Sigmoid colon (tissue), 7 donors: Measurements from ENCODE around the gene GSTO2. TPM values are rescaled to one million over a fixed set of nuclear protein-coding genes. Genes with fewer than 3 reads are reported as not detected.

ENCODE experiments used
- DNase-seq: peaks from one replicate; pipeline ENCODE4 v3.0.0-alpha.2; 2019
- H3K27ac ChIP-seq, 4 donors: fragments of 200-600 bp; sonication (generic); one replicate each; pipeline ENCODE4 v1.5.1; 2016 to 2019; ENCODE audit warnings: mild to moderate bottlenecking in 1 of 4
- H3K27me3 ChIP-seq, 3 donors: fragments of 200-600 bp; sonication (generic); one replicate each; pipeline ENCODE4 v1.5.1; 2019; ENCODE audit warnings: mild to moderate bottlenecking in 1 of 3
- H3K36me3 ChIP-seq, 4 donors: fragments of 200-600 bp; sonication (generic); one replicate each; pipeline ENCODE4 v1.5.1; 2016 to 2019
- H3K4me1 ChIP-seq, 4 donors: fragments of 200-600 bp; sonication (generic); one replicate each; pipeline ENCODE4 v1.5.1; 2017 to 2019
- H3K4me3 ChIP-seq, 4 donors: fragments of 200-600 bp; sonication (generic); one replicate each; pipeline ENCODE4 v1.5.1; 2017 to 2019; ENCODE audit warnings: mild to moderate bottlenecking in 2 of 4, moderate library complexity in 1 of 4
- H3K9me3 ChIP-seq, 4 donors: fragments of 200-600 bp in 3 of 4; sonication (generic) in 3 of 4; one replicate each; pipeline versions ENCODE4 v1.5.1 to v1.6.1; 2013 to 2019
- EP300 ChIP-seq, 4 donors: sonication (generic); formaldehyde crosslinking; IDR thresholded peaks; one replicate each; pipeline ENCODE4 v1.6.1; 2017; ENCODE audit warnings: antibody characterized with exemption in 4 of 4
- POLR2A ChIP-seq, 2 donors: fragments of 450-650 bp; IDR thresholded peaks; one replicate each; pipeline ENCODE4 v1.6.1; 2016; ENCODE audit warnings: antibody characterized with exemption in 2 of 2, mild to moderate bottlenecking in 2 of 2, moderate library complexity in 2 of 2
- POLR2AphosphoS5 ChIP-seq, 4 donors: sonication (generic); formaldehyde crosslinking; IDR thresholded peaks; one replicate each; pipeline ENCODE4 v1.6.1; 2017; ENCODE audit warnings: antibody characterized with exemption in 4 of 4
- WGBS, 2 donors: extraction: QIAGEN DNeasy Blood & Tissue Kit; methylation state at CpG; one replicate each; pipeline ENCODE4 v1.1.7; 2013; 5-methylcytosine and 5-hydroxymethylcytosine counted together
- intact Hi-C: fragments of 100-400 bp; cut with DNase I; formaldehyde crosslinking; loops from one replicate; pipeline ENCODE4 v1.15.1; 2023
- polyA plus RNA-seq, 3 donors: library from polyadenylated mRNA; stranded (reverse); fragments of 200-250 nt; gene quantifications; one replicate each; pipeline ENCODE4 v1.2.3, GENCODE V29; 2013
- total RNA-seq, 4 donors: library from RNA; depleted of rRNA; stranded (reverse); fragments of >200 nt; gene quantifications; one replicate each; pipeline ENCODE4 v1.1.0, GENCODE V29; 2016
- TF ChIP-seq, protein P1 (sequence below), 4 experiments: fragments of 450-650 bp in 3 of 4; fragments of 200-600 bp in 1 of 4; IDR thresholded peaks; one replicate each; pipeline ENCODE4 v1.5.1; 2016 to 2019; ENCODE audit warnings: antibody characterized with exemption in 4 of 4, mild to moderate bottlenecking in 3 of 4, moderate library complexity in 2 of 4
- donor health status: healthy with polysubstance abuse.
- donor health status: Bipolar disorder and iron deficiency.
- donor health status: healthy.

Gene GSTO2
- total and polyA plus RNA-seq, 7 donors: 0.68 to 13.2 (median 2.1) TPM

DNA sequence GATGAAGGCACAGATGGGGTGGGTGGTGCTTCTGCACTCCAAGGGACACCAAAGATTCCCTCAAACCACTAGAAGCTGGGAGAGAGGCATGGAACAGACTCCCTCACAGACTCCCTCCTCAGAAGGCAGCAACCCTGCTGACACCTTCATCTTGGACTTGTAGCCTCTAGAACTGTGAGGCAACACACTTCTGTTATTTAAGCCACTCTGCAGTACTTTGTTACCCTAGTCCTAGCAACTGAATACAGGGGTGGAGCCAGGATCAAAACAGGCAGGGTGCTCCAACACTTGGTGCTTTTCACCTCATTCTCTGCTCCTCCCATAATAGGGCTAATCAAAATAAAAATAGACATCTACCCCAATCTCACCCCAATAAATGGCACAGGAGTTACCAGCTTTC lies 16.6 kb upstream of the GSTO2 start:
- TF ChIP-seq POLR2A (IDR thresholded peaks at IDR 0.05) (no peak), POLR2AphosphoS5 (IDR thresholded peaks at IDR 0.05) (no peak), EP300 (IDR thresholded peaks at IDR 0.05) (no peak)
- TF ChIP-seq, protein P1, sequence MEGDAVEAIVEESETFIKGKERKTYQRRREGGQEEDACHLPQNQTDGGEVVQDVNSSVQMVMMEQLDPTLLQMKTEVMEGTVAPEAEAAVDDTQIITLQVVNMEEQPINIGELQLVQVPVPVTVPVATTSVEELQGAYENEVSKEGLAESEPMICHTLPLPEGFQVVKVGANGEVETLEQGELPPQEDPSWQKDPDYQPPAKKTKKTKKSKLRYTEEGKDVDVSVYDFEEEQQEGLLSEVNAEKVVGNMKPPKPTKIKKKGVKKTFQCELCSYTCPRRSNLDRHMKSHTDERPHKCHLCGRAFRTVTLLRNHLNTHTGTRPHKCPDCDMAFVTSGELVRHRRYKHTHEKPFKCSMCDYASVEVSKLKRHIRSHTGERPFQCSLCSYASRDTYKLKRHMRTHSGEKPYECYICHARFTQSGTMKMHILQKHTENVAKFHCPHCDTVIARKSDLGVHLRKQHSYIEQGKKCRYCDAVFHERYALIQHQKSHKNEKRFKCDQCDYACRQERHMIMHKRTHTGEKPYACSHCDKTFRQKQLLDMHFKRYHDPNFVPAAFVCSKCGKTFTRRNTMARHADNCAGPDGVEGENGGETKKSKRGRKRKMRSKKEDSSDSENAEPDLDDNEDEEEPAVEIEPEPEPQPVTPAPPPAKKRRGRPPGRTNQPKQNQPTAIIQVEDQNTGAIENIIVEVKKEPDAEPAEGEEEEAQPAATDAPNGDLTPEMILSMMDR (IDR thresholded peaks at IDR 0.05): no peak
- Histone ChIP-seq H3K27ac (no peak overlapping the region), H3K36me3 (no peaks in the 10 kb centered on the region), H3K27me3 (no peaks in the 10 kb centered on the region), H3K4me3 (no peak overlapping the region), H3K4me1 (peaks cover 0 to 25% (median 19%) of the 10 kb centered on the region in 4 donors), H3K9me3 (no peaks in the 10 kb centered on the region)
- DNase-seq: no peak
- intact Hi-C loops: loop anchor here (10.0 kb wide), 1 partner anchor 338 kb away; the partner anchor contains the start of gene STN1

DNA sequence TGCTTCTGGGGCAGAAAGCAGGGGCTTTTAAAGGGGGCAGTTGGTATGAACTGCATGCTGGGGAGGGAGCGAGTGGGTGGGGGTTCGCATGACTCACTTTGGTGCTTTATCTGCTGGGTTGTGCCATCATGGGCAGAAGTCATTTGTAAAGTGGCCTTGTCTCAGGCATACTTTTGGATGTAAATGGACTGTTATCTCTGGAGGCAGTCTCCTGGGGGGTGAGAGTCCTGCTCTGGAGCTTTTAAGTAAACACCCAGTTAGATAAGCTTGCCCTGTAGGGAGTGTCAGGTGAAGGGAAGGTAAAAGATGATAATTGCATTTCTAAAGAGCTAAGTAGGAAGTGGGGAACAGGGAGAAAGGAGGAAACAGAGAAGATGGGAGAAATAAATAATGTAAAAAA lies 15.9 kb upstream of the GSTO2 start:
- Histone ChIP-seq H3K4me3 (no peak overlapping the region), H3K9me3 (no peaks in the 10 kb centered on the region), H3K36me3 (peaks cover 0 to 7% (median 0%) of the 10 kb centered on the region in 4 donors), H3K4me1 (peaks cover 0 to 29% (median 21%) of the 10 kb centered on the region in 4 donors), H3K27me3 (no peaks in the 10 kb centered on the region), H3K27ac (no peak overlapping the region)
- TF ChIP-seq EP300 (IDR thresholded peaks at IDR 0.05): no peak
- TF ChIP-seq, protein P1 (IDR thresholded peaks at IDR 0.05): no peak
- no peak for TF ChIP-seq POLR2A (IDR thresholded peaks at IDR 0.05)
- TF ChIP-seq POLR2AphosphoS5 (IDR thresholded peaks at IDR 0.05): no peak
- no peak for DNase-seq
- intact Hi-C loops: loop anchor here (10.0 kb wide), 1 partner anchor 338 kb away; the partner anchor contains the start of gene STN1
- 28 to 79% methylated on average over 2 of the region's 2 CpGs for WGBS, 2 donors

GRCh38 chr10:104253606-104254410 lies 15.2 kb upstream of the GSTO2 start:
- Histone ChIP-seq H3K9me3 (no peaks in the 10 kb centered on the region), H3K27me3 (no peaks in the 10 kb centered on the region), H3K4me3 (peak overlapping the region in 3 of 4 donors; percentile 71 to 88 (median 79)), H3K27ac (peak overlapping the region; percentile 95 to 98 (median 96)), H3K4me1 (peaks cover 0 to 29% (median 21%) of the 10 kb centered on the region in 4 donors), H3K36me3 (peaks cover 0 to 14% (median 0%) of the 10 kb centered on the region in 4 donors)
- DNase-seq: no peak
- WGBS, 2 donors: 62 to 73% methylated on average over 10 of the region's 10 CpGs
- TF ChIP-seq, protein P1 (IDR thresholded peaks at IDR 0.05): no peak
- TF ChIP-seq POLR2A (IDR thresholded peaks at IDR 0.05) (no peak), EP300 (IDR thresholded peaks at IDR 0.05) (no peak), POLR2AphosphoS5 (IDR thresholded peaks at IDR 0.05) (no peak)
- intact Hi-C loops: loop anchor here (2.0 to 10.0 kb wide), 2 partner anchors 21 to 339 kb away; partner anchors contain the start of genes CFAP43 and STN1

DNA sequence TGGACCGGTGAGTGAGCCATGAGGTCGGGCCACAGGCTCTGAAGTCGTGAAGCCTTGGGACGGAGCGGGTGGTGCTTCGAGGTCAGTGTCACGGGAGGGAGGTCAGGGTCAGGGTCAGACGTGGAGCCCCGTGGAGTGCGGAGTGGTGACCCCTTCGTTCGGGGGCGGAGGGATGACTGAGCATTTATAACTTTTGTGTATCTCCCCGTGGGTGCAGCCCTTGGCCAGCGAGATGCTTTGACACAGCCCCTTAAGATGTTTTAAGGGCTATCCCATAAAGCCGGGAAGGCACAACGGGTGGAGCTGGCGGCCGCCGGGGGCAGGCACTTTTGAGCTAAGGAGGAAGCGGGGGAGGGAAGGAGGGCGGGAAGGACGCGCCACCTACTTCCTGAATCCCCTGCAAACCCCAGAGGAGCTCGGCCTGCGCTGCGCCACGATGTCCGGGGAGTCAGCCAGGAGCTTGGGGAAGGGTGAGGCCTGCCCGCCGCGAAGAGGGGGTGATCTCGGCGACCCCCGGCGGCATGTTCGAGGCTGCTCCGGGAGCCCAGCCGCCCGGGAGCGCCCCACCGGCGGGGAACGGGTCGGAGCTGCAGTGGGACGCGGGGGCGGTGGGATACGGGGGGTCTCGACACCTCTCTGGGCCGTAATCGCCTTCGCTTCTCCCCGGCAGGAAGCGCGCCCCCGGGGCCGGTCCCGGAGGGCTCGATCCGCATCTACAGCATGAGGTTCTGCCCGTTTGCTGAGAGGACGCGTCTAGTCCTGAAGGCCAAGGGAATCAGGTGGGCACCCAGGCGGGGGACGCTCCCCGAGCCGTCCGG lies 14.3 kb upstream of the GSTO2 start, which contains the start of gene GSTO1:
TSS of gene GSTO1 (plus strand) at position 400 of the 818 bp plus-strand sequence. CDS start at position 437, 37 bp downstream.
- H3K4me1 ChIP-seq: peaks cover 0 to 36% (median 24%) of the 10 kb centered on the region in 4 donors
- H3K27ac ChIP-seq: peak within 1 kb of the TSS; percentile 95 to 98 (median 96)
- H3K9me3 ChIP-seq: no peaks in the 10 kb centered on the region
- H3K4me3 ChIP-seq: peak within 1 kb of the TSS; percentile 71 to 95 (median 84)
- peak; percentile 92 for DNase-seq
- TF ChIP-seq EP300 (IDR thresholded peaks at IDR 0.05) (no peak), POLR2AphosphoS5 (IDR thresholded peaks at IDR 0.05) (peak; percentile 85 to 91 (median 90)), POLR2A (IDR thresholded peaks at IDR 0.05) (peak; percentile 61 to 70)
- H3K27me3 ChIP-seq: no peaks in the 10 kb centered on the region
- H3K36me3 ChIP-seq: peaks cover 0 to 23% (median 0%) of the 10 kb centered on the region in 4 donors
- intact Hi-C loops: loop anchor here (2.0 to 10.0 kb wide), 2 partner anchors 22 to 340 kb away; partner anchors contain the start of genes CFAP43 and STN1
- WGBS, 2 donors: 1% methylated on average over 69 of the region's 69 CpGs
